H9 (cell line): ENCODE results near the gene FAS. TPM values are rescaled to one million over a fixed set of nuclear protein-coding genes. Genes with fewer than 3 reads are reported as not detected.

Experiments used
- DNase-seq: peaks from one replicate; pipeline ENCODE4 v3.0.0-alpha.2; 2017
- H2AFZ ChIP-seq: one replicate; pipeline ENCODE4 v1.6.1; 2013; ENCODE audit warnings: mild to moderate bottlenecking, low read length, control low read depth, moderate library complexity
- H2AK5ac ChIP-seq: 2 replicates; pipeline ENCODE4 v1.6.1; 2013; ENCODE audit warnings: low read length, control low read depth, mixed read lengths; ENCODE audit not compliant: insufficient read length
- H2BK120ac ChIP-seq: one replicate; pipeline ENCODE4 v1.6.1; 2013; ENCODE audit warnings: low read depth, mild to moderate bottlenecking, low read length, control low read depth, inconsistent platforms; ENCODE audit not compliant: poor library complexity, severe bottlenecking
- H2BK12ac ChIP-seq: 2 replicates; pipeline ENCODE4 v1.6.1; 2013; ENCODE audit warnings: low read length, control low read depth, mixed read lengths, low read depth; ENCODE audit not compliant: insufficient read length
- H2BK15ac ChIP-seq: 2 replicates; pipeline ENCODE4 v1.6.1; 2013; ENCODE audit warnings: low read depth, low read length, control low read depth
- H2BK20ac ChIP-seq: one replicate; pipeline ENCODE4 v1.6.1; 2013; ENCODE audit warnings: low read depth, mild to moderate bottlenecking, low read length, control low read depth, inconsistent platforms; ENCODE audit not compliant: poor library complexity, severe bottlenecking
- H2BK5ac ChIP-seq: 2 replicates; pipeline ENCODE4 v1.6.1; 2013; ENCODE audit warnings: low read length, control low read depth, mixed read lengths; ENCODE audit not compliant: insufficient read length
- H3K14ac ChIP-seq: 2 replicates; pipeline ENCODE4 v1.6.1; 2013; ENCODE audit warnings: low read length, control low read depth; ENCODE audit not compliant: insufficient read depth
- H3K18ac ChIP-seq: 2 replicates; pipeline ENCODE4 v1.6.1; 2013; ENCODE audit warnings: low read depth, mild to moderate bottlenecking, mixed read lengths, low read length, control low read depth; ENCODE audit not compliant: insufficient read length
- H3K23ac ChIP-seq: 2 replicates; pipeline ENCODE4 v1.6.1; 2013; ENCODE audit warnings: low read length, control low read depth, mixed read lengths, low read depth; ENCODE audit not compliant: insufficient read length
- H3K23me2 ChIP-seq: 2 replicates; pipeline ENCODE4 v1.6.1; 2013; ENCODE audit warnings: low read depth, mild to moderate bottlenecking, mixed read lengths, low read length, control low read depth; ENCODE audit not compliant: insufficient read length, poor library complexity, severe bottlenecking
- H3K27ac ChIP-seq: 2 replicates; pipeline ENCODE4 v1.5.1; 2013; ENCODE audit warnings: low read length, control low read depth, mixed read lengths, low read depth; ENCODE audit not compliant: insufficient read length
- H3K27me3 ChIP-seq: 2 replicates; pipeline ENCODE4 v1.6.1; 2013; ENCODE audit warnings: low read length, control low read depth, inconsistent platforms; ENCODE audit not compliant: insufficient read depth
- H3K4ac ChIP-seq: 2 replicates; pipeline ENCODE4 v1.6.1; 2013; ENCODE audit warnings: low read depth, mild to moderate bottlenecking, control low read depth, inconsistent platforms, low read length, moderate library complexity
- H3K4me1 ChIP-seq: 2 replicates; pipeline ENCODE4 v1.6.1; 2013; ENCODE audit warnings: low read length, control low read depth, inconsistent platforms; ENCODE audit not compliant: insufficient read depth
- H3K4me2 ChIP-seq: 2 replicates; pipeline ENCODE4 v1.6.1; 2013; ENCODE audit warnings: low read length, control low read depth, mixed read lengths; ENCODE audit not compliant: insufficient read length, insufficient read depth
- H3K56ac ChIP-seq: 2 replicates; pipeline ENCODE4 v1.6.1; 2013; ENCODE audit warnings: low read depth, mild to moderate bottlenecking, mixed read lengths, low read length, control low read depth; ENCODE audit not compliant: insufficient read length
- H3K79me1 ChIP-seq: 2 replicates; pipeline ENCODE4 v1.6.1; 2013; ENCODE audit warnings: low read depth, mild to moderate bottlenecking, moderate library complexity, low read length, control low read depth, inconsistent platforms; ENCODE audit not compliant: insufficient read depth, poor library complexity, severe bottlenecking
- H3K79me2 ChIP-seq: 2 replicates; pipeline ENCODE4 v1.6.1; 2013; ENCODE audit warnings: low read length, control low read depth, inconsistent platforms; ENCODE audit not compliant: insufficient read depth
- H3K9ac ChIP-seq: 2 replicates; pipeline ENCODE4 v1.6.1; 2013; ENCODE audit warnings: low read length, control low read depth, mixed read lengths; ENCODE audit not compliant: insufficient read length; ENCODE audit errors: extremely low read depth
- H3K9me3 ChIP-seq: one replicate; pipeline ENCODE4 v1.6.1; 2013; ENCODE audit warnings: low read depth, low read length, inconsistent platforms; ENCODE audit not compliant: control insufficient read depth
- H3T11ph ChIP-seq: one replicate; pipeline ENCODE4 v1.6.1; 2013; ENCODE audit warnings: mild to moderate bottlenecking, low read length, control low read depth, inconsistent platforms
- H4K20me1 ChIP-seq: one replicate; pipeline ENCODE4 v1.6.1; 2013; ENCODE audit not compliant: control insufficient read depth, insufficient read length, insufficient read depth
- H4K5ac ChIP-seq: 2 replicates; pipeline ENCODE4 v1.6.1; 2013; ENCODE audit warnings: low read depth, mild to moderate bottlenecking, mixed read lengths, low read length, control low read depth; ENCODE audit not compliant: insufficient read length
- H4K8ac ChIP-seq: replicated peaks from 2 replicates; pipeline ENCODE4 v1.6.1; 2013; ENCODE audit warnings: low read length, control low read depth, mixed read lengths, low read depth; ENCODE audit not compliant: insufficient read length
- H4K91ac ChIP-seq: 2 replicates; pipeline ENCODE4 v1.6.1; 2013; ENCODE audit warnings: low read depth, mild to moderate bottlenecking, moderate library complexity, mixed read lengths, low read length, control low read depth; ENCODE audit not compliant: insufficient read length
- H3K27ac Mint-ChIP-seq, 3 experiments: 2 replicates in 2 of 3; 3 replicates in 1 of 3; pipeline ENCODE4 v1.8.0; 2020 to 2021; ENCODE audit warnings: mixed read lengths in 3 of 3, mild to moderate bottlenecking in 1 of 3, moderate library complexity in 1 of 3
- H3K27me3 Mint-ChIP-seq: 2 replicates; pipeline ENCODE4 v1.8.0; 2021; ENCODE audit warnings: low read depth, mild to moderate bottlenecking, moderate library complexity, mixed read lengths
- H3K36me3 Mint-ChIP-seq, 3 experiments: 2 replicates in 2 of 3; 3 replicates in 1 of 3; pipeline ENCODE4 v1.8.0; 2020 to 2021; ENCODE audit warnings: low read depth in 3 of 3, mixed read lengths in 3 of 3; ENCODE audit not compliant: insufficient read depth in 1 of 3
- H3K4me1 Mint-ChIP-seq, 2 experiments: 2 replicates each; pipeline ENCODE4 v1.8.0; 2020; ENCODE audit warnings: mixed read lengths in 2 of 2
- H3K4me3 Mint-ChIP-seq, 2 experiments: 2 replicates in 1 of 2; 3 replicates in 1 of 2; pipeline ENCODE4 v1.8.0; 2020 to 2021; ENCODE audit warnings: mild to moderate bottlenecking in 2 of 2, mixed read lengths in 2 of 2, moderate library complexity in 1 of 2
- H3K9me3 Mint-ChIP-seq, 2 experiments: 2 replicates in 1 of 2; 3 replicates in 1 of 2; pipeline ENCODE4 v1.8.0; 2020; ENCODE audit warnings: mild to moderate bottlenecking in 2 of 2, mixed read lengths in 2 of 2, moderate library complexity in 1 of 2
- WGBS: extraction: QIAGEN DNeasy Blood & Tissue Kit; methylation state at CpG from one replicate; pipeline ENCODE4 v1.1.7; 2013; ENCODE audit warnings: missing lambda C conversion rate, low lambda C conversion rate, mixed read lengths; ENCODE audit not compliant: insufficient read length; ENCODE audit errors: extremely low coverage; 5-methylcytosine and 5-hydroxymethylcytosine counted together
- total RNA-seq: library from RNA; stranded (reverse); gene quantifications from 2 replicates; pipeline ENCODE4 v1.2.1, GENCODE V29; 2021
- TF ChIP-seq, protein P1 (sequence below): fragments of 200-600 bp; sonication (generic); conservative IDR thresholded peaks from 3 replicates; pipeline ENCODE4 v1.8.0; 2021; ENCODE audit warnings: antibody characterized with exemption, mild to moderate bottlenecking

Gene FAS
- total RNA-seq, 1 experiment from 2014 or later, result 3.0 TPM

DNA sequence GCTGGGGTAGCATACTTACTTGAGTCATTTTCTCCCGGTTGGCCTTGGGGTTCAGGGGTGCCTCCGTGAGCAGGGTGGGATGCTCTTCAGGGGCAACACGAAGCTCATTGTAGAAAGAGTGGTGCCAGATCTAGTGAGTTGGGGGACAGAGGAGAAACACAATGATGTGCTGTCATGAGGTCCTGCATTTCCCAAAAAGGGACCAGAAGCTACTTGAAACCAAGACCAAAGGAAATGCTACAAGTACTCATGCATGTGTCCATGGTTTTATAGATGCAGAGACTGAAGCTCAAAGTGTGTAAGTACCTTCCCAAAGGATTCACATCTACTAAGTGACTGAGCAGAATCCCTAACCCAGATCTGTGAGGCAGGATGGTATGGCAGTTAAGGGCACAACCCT is 46.8 kb upstream of the FAS start:
- H3K4me2 ChIP-seq, result no peak overlapping the region
- H3K14ac ChIP-seq, result no peak overlapping the region
- DNase-seq, result no peak
- no peaks in the 10 kb centered on the region for H3K4me1 ChIP-seq
- H3K9me3 ChIP-seq, result no peaks in the 10 kb centered on the region
- Mint-ChIP-seq H3K4me3 (no peak overlapping the region), H3K27ac (no peak overlapping the region), H3K36me3 (no peaks in the 10 kb centered on the region), H3K4me1 (no peaks in the 10 kb centered on the region), H3K27me3 (no peaks in the 10 kb centered on the region), H3K9me3 (no peaks in the 10 kb centered on the region)
- H3K79me1 ChIP-seq, result no peaks in the 10 kb centered on the region
- H2AK5ac ChIP-seq, result no peak overlapping the region
- no peak overlapping the region for H3T11ph ChIP-seq
- WGBS, result no CpG with 5 or more reads among the region's 3 CpGs
- H4K8ac ChIP-seq, result no peak overlapping the region
- H3K4ac ChIP-seq, result no peak overlapping the region
- no peak overlapping the region for H4K91ac ChIP-seq
- no peak overlapping the region for H2BK120ac ChIP-seq
- H2BK12ac ChIP-seq, result no peak overlapping the region
- no peaks in the 10 kb centered on the region for H4K20me1 ChIP-seq
- H3K79me2 ChIP-seq, result no peaks in the 10 kb centered on the region
- no peaks in the 10 kb centered on the region for H3K27me3 ChIP-seq
- H2BK15ac ChIP-seq, result no peak overlapping the region
- no peak overlapping the region for H3K23ac ChIP-seq
- no peak overlapping the region for H2BK5ac ChIP-seq
- no peak overlapping the region for H3K18ac ChIP-seq
- H3K56ac ChIP-seq, result no peak overlapping the region
- no peak overlapping the region for H3K9ac ChIP-seq
- no peak overlapping the region for H2BK20ac ChIP-seq
- no peak overlapping the region for H4K5ac ChIP-seq
- no peaks in the 10 kb centered on the region for H3K23me2 ChIP-seq
- H2AFZ ChIP-seq, result no peak overlapping the region
- TF ChIP-seq, protein P1, sequence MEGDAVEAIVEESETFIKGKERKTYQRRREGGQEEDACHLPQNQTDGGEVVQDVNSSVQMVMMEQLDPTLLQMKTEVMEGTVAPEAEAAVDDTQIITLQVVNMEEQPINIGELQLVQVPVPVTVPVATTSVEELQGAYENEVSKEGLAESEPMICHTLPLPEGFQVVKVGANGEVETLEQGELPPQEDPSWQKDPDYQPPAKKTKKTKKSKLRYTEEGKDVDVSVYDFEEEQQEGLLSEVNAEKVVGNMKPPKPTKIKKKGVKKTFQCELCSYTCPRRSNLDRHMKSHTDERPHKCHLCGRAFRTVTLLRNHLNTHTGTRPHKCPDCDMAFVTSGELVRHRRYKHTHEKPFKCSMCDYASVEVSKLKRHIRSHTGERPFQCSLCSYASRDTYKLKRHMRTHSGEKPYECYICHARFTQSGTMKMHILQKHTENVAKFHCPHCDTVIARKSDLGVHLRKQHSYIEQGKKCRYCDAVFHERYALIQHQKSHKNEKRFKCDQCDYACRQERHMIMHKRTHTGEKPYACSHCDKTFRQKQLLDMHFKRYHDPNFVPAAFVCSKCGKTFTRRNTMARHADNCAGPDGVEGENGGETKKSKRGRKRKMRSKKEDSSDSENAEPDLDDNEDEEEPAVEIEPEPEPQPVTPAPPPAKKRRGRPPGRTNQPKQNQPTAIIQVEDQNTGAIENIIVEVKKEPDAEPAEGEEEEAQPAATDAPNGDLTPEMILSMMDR, result no peak
- H3K27ac ChIP-seq, result no peak overlapping the region
